HG03457 (cell line): ENCODE measurements around the gene RNF125.

ENCODE experiments used
- ATAC-seq: cut with Tn5 transposase; IDR thresholded peaks from one replicate; pipeline ENCODE4 v1.9.1; 2021; ENCODE audit warnings: moderate number of reproducible peaks; ENCODE audit not compliant: unreplicated experiment

The RNF125 gene

DNA sequence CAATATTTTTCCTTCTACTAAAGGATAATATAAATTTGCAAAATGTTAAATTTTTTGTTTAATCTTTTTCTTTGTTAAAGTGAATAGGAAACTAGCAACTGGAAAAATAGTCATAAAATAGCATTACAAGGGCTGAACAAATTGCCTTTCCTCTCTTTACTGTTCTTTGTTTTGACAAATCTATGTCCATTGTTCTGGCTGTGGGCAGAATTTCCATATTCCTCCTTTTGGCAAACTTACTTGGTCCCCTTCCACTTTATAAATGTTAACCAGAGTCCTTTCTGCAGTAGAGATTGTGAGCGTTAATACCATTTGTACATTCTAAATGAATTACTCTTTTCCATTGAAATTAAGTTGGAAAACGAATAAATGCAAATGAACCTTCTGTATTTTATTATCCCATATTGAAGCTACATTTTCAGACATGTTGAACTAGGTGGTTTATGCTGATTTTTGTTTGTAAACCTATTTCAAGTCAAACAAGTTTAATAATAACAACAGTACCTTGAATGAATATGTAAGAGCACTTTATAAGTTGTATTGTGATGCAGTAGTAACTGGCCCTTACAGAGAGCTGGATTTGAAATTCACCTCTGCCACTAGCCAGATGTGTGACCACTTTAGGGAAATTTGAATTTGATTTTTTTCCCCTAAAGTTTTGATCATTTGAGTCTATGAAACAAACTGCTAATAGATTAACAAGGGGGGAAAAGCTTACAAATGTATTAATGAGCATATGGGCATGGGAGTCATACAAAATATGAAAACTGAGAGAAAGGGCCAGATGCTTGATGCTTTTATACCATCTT is 3.3 kb downstream of the RNF125 start:
- ATAC-seq: no peak

DNA sequence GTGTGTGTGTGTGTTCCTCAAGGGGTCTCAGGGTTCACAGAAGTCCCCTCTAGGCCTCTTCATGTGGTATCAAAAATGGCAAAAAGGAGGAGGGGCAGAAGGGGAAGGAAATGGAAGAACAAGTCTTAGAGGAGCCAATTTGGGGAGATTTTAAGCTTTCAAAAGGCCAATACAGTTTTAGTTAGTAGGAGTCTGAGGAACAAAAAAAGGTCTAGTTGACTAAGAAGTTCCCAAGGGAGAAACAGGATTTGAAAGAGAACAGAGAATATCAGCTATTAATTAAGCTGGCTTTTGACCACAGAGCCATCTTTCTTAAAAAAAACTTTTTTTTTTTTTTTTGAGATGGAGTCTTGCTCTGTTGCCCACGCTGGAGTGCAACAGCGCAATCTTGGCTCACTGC is 7.1 kb downstream of the RNF125 start:
- ATAC-seq: no peak

DNA sequence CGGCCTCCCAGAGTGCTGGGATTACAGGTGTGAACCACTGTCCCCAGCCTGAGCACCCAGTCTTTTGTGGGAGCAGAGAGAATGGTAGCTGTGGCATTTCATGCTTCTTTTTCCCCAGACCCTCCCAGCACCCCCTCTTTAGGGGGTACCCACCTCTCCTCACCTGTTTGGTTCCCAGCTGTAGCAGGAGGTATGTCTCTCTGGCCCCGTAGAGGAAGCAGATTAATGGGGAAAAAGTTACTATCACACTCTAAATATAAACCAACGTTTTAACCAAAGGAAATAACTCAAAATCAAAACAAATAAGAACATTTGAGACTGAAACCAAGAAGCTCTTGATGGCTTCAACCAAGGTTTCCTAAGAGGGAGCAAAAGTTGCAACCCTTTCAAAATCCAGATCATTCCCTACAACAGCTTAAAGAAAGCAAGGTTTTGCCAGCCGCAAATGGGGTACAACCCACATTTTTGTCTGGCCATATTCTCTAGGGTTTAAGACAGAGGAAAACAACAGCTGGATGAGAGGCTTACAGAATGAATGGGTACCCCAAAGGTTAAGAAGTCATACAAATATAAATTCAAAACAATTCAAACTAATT is 8.0 kb downstream of the RNF125 start:
- ATAC-seq: no peak

DNA sequence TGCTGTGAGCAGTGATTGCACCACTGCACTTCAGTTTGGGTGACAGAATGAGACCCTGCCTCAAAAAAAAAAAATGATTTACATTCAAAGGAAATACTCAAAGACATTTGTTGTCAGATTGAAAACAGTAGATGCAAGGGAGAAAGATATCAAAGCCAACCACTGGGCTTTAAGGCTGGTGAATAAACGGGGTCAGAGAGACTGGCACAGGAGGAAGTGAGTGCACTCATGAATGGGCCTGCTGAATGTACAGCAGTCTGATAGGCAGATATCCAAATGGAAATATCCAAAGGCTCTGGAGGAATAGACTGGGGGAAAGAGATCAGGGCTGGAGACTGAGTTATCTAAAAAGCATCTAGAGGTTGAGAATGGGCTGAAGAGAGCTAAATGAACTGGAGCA is 10.9 kb downstream of the RNF125 start:
- ATAC-seq: no peak

DNA sequence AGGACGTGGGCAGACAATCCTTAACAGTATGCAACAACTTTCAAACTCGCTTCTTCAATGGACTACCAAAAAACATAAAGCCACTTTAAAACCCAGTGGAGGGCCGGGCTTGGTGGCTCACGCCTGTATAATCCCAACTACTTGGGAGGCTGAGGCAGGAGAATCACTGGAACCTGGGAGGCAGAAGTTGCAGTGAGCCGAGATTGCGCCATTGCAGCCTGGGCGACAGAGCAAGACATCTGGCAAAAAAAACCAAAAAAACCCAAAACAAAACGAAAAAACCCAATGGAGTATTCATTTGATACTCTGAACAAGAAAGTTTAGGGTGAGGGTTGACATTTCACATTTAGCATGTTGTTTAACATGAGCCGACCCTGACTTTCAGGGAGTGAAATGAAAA is 14.0 kb downstream of the RNF125 start:
- no peak for ATAC-seq

DNA sequence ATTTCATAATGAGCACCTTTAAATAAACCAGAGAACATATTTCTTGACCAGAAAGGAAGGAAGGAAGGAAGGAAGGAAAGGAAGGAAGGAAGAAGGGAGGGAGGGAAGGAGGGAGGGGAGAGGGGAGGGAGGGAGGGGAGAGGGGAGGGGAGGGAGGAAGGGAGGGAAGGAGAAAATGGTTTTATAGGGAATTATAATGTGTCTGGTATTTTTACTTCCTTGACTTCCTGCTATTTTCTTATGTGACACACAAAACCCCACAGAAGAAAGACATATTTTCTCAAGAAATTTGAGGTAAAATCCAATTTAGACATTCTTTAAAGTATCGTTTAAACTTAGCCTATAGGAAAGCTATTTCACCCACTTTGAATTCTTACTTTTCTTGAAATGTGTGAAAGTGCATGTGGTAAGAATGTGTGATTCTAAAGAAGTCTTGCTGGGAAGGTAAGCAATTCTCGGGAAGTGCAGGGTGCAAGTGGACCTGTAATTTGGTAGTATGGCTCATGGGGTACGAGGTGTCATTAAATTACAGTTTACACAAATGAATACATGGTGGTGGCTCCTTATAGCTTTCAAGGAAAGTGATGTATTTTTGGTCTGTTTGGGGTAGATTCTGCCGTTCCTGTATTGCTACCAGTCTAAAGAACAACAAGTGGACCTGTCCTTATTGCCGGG is 18.0 kb downstream of the RNF125 start:
- ATAC-seq: no peak

DNA sequence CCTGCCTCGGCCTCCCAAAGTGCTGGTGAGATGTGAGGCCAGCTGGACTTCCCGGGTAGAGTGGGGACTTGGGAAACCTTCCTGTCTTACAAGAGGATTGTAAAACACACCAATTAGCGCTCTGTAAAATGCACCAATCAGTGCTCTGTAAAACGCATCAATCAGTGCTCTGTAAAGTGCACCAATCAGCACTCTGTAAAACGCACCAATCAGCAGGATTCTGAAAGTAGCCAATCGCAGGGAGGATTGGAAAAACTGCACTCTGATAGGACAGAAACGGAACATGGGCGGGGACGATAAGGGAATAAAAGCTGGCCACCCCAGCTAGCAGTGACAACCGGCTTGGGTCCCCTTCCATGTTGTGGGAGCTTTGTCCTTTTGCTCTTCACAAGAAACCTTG is 19.0 kb downstream of the RNF125 start:
- ATAC-seq: no peak

DNA sequence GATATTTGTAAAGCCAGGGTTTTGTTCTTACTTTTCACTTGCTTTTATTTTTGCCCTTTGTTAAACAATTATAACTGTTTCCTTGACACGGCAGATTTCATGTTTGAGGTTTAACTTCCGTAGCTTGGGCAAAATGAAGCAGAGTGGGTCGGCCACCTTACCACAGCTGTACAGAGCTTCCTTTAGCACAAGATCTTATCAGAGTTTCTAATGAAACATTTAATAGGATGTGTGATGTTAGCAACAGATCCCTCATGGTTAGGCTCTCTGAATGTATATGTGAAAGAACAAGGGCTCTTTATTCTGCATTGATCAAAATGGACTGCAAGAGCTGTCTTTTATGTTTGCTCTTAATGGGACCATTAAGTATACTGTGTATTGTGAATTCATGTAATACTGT is 22.3 kb downstream of the RNF125 start:
- ATAC-seq: peak; percentile 88

DNA sequence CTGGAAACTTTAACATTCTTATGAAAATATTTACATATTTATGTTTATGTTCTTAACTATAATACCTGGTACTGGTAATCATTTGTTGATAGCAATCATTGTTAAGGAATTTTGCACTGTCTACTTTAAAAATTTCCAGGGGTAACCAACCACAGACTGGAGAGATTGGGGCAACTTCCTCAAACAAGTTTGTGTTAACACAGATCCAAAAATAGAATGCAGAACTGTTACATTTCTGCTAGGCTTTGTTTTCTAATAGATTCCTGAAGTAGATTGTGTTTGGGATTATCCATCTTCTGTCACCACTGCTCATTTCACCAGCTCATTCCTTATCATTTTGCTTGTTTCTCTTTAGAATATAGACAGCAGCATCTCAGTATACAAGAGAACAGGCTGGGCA is 23.7 kb downstream of the RNF125 start:
- no peak for ATAC-seq

DNA sequence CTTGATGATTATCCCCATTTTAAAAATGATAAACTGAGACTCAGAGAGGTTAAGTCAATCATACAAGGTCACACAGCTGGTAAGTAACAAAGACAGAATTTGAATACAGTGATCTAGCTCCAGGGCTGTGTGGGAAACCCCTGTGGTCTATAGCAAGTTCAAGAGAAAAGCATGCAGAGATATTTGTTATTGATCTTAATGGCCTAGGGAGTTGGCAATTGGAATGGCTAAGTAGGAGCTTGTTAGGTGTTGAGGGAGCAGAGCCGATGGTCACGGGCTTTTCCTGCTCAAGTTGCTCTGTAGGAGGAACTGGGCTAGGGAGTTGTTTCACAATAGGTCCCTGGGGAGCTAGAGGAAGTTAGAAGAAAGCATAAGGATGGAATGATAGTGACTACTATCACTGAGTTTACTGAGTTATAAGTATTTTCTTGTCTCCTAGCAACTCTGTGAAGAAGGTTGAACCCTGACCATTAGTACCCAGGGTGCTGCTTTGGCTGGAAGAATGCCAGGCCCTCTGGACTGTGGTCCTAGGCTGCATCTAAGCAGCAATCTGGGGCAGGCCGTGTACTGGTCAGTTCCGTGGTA is 30.0 kb downstream of the RNF125 start:
- no peak for ATAC-seq

DNA sequence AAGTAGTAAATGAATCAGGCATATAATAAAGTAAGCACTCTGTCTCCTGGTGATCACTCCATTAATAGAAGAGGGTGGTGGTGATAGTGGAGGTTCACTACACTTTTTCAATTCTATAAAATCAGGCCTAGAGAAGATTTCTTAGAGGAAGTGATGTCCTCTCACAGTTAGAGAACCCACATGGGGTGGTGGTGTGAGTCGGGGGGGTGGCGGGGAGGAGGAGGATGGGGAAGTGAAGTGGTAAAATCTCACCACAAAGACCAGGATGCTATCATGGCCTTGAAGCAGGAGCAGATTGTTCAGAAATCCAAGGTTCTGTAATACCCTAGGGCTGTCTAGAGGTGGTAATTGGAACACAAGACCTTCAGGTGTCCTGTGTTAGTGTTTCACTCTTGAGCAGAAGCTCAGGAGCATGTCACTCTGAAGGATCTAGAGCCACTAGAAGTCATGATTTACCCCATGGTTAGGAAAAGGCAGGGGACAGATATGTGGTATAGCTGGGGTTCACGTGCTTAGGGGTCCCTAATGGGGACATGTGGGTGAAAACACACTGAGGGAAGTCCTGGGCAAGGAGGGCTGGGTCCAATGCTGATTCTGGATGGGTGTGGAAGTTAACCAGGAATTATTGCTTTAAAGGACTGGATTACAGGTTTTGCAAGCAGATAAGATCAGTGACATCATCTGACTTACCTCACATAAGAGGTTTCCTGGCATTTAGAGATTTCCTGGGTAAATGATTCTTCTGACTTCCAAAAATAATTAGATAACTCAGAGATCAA is 31.0 kb downstream of the RNF125 start:
- peak; percentile 46 for ATAC-seq

DNA sequence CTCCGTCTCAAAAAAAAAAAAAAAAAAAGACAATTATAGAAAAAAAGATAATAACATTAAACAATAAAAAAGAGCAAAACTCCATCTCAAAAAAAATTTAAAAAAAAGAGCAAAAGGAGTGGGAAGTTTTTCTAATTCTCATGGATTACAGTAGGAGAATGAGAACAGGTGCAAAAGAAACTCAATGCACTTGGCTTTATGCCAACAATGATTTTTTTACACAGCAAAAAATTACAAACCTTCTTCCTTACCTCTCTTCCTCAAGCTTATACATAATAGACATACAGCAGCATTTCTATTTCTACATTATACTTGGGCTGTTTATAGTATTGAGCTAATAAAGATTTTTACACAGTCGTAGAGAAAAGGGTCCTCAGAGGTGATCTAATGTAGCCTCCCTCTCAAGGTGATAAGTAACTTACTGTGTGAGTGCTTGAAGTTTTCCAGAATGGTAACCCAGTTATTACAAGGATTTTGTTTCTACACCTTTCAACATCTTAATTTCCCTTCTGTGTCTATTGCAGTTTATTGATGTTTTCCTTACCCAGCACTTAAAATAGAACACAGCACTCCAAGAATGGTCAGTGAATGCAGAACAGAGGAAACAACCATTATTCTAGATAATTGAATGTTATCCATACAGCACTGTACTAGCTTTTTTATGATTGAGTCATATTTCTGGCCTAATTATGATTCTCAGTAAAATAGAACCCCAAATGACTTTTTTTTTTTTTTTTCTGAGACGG is 38.2 kb downstream of the RNF125 start:
- ATAC-seq: no peak

DNA sequence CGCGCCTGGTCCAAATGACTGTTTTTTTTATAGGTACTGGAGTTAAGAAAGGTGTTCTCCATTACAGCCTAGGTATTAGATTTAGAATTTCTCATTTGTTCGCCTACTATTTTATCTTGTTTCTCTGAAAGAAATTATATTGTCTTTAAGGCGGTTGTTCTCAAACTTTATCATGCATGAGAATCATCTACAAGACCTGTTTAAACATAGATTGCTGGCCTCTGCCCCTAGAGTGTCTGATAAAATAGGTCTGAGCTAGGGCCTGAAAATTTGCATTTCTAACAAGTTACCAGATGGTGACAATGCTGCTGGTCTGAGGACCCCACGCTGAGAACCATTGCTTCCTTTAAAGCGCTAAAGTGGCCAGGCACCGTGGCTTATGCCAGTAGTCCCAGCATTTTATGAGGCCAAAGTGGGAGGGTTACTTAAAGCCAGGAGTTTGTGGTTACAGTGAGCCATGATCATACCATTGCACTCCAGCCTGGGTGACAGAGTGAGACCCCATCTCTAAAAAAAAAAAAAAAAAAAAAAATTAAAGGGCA is 39.1 kb downstream of the RNF125 start:
- no peak for ATAC-seq

DNA sequence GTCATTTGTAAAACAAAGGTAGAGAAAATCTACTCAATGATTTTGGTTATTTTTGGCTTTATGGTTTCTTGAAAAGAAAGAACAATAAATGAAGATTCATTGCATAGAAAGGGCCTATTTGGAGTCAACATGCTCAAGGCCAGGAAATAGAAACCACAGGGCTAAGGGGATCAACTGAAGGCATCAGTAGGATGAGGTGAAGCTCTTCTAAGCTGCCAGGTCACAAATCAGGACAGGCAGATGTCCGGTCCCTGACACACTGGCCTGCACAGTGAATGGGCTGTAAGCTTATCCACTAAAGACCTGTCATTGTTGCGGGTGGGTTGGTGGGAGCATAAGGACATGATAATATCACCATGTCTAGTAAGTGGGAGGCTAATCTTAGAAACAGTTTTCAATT is 41.4 kb downstream of the RNF125 start:
- ATAC-seq: no peak

DNA sequence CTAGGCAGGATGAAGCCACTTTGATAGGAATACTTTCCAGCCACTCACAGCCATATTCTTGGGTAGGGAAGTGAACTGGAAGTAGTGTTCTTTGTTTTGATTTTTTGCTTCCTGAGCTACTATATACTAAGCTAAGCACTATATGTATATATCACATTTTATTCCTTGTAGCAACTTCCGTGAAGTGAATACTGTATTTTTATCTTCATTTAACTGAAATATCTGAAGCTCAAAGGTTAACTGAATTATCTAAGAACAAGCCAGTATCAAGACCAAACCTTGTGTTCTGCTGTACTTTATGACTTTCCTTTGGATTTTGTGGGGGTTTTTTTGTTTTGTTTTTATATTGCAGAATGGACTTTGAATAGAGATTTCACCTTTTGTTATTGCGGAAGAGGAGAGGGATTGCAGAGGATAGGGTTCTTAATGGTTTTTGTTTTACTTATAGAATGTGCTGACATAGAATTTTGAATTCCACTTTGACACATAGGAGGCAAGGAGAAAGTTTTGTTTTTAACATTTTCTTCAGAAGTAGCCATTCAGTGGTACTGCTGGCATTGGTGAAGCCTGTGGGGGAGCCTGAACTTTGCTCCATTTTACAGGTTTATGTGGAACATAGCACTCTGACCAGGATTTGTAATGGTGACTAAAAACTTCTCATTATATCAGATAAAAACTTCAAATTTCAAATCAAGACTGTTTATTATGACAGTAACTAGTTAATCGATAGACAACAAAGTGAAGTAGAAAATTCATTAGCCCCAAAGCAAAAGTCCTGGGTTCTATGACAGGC is 48.9 kb downstream of the RNF125 start:
- ATAC-seq: no peak

DNA sequence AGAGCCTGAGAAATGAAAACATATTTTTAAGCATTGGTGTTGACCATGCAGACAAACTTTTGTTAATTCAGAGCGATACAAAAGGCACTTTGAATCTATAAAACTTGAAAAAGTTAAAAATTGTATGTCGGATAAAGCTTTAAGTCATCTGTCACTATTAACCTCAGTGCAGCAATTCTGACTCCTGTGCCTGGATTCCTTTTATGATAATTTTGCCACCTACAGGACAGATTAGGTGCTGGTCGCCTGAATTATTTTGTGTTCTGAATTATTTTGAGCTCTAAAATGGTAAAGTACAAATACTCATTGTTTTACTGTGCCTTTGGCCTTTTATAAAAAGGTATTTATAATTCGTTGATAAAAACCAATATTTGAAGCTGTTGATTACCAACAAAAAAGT is 53.7 kb downstream of the RNF125 start:
- ATAC-seq: no peak

DNA sequence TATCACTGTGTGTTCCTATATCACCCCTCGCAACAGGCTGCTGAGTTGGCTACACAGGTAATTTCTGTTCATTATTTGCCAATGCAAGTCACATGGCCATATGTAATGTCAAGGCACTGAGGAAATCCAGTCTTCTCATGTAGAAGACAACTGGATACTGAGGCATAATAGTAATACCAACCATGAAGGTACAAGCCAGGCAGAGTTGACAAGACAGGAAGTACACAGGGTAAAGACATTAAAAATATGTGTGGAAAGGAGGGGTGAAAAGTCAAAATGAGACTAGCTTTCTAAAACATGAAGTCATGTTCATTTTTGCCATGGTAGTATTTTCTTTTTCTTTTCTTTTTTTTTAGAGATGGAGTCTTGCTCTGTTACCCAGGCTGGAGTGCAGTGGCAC is 55.6 kb downstream of the RNF125 start:
- ATAC-seq: no peak

DNA sequence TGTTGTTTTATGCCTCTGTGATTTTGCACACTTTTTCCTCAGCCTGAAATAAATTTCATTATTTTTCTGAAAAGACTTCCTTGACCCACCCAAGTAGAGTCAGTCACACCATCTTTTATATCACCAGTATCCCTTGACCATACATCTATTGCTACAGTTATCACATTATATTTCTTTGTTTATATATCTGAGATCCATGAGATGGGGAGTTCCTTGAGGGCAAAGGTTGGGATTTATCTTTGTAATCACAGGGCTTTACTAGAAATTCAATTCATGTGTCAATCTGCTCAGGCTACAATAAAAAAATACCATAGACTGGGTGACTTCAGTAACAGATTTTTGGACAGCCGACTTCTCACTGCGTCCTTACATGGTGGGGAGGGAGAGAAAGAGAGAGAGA is 60.2 kb downstream of the RNF125 start:
- ATAC-seq: no peak

DNA sequence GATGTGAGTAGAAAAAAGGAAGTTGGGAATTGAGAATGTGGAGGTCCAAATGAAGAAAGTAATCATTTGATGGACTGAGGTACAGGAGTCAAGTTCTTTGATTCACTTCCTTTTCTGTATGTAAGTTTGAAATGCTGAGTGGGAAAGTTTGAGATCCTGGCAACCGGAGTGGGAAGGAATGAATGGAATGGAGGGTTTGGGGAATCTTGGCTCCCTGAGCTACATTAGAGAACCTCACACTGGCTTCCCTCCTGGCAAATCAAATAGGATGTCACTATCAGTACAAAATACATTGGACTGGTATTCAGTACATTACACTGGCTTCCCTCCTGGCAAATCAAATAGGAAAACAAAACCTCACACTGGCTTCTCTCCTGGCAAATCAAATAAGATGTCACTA is 63.3 kb downstream of the RNF125 start:
- no peak for ATAC-seq
